Neural cell (in vitro differentiated cells): ENCODE measurements around the gene CTCF. TPM values are rescaled to one million over a fixed set of nuclear protein-coding genes. Genes with fewer than 3 reads are reported as not detected.

Experiments
- H2AFZ ChIP-seq: fragments of 200-600, 300-800 bp; sonication (generic), shearing (Covaris generic); 2 replicates; pipeline ENCODE4 v1.6.0; 2014; ENCODE audit warnings: low read depth, mild to moderate bottlenecking, antibody characterized with exemption, low read length, moderate library complexity
- H3F3A ChIP-seq: fragments of 200-600 bp; shearing (Covaris generic); 2 replicates; pipeline ENCODE4 v1.6.1; 2016; ENCODE audit warnings: mild to moderate bottlenecking, moderate library complexity, mixed read lengths, antibody characterized with exemption, low read length; ENCODE audit not compliant: insufficient read depth, poor library complexity, severe bottlenecking
- H3K27ac ChIP-seq: fragments of 200-600, 300-800 bp; sonication (generic), shearing (Covaris generic); 2 replicates; pipeline ENCODE4 v1.5.1; 2014; ENCODE audit warnings: mild to moderate bottlenecking, low read length, moderate library complexity
- H3K27me3 ChIP-seq: fragments of 300-800, 200-600 bp; sonication (generic), shearing (Covaris generic); 2 replicates; pipeline ENCODE4 v1.6.0; 2014; ENCODE audit warnings: mild to moderate bottlenecking, low read depth, low read length, moderate library complexity; ENCODE audit not compliant: insufficient read depth
- H3K36me3 ChIP-seq: fragments of 300-800, 200-600 bp; sonication (generic), shearing (Covaris generic); 2 replicates; pipeline ENCODE4 v1.5.1; 2014; ENCODE audit warnings: mild to moderate bottlenecking, antibody characterized with exemption, low read length, moderate library complexity; ENCODE audit not compliant: insufficient read depth
- H3K4me2 ChIP-seq: fragments of 300-800, 200-600 bp; sonication (generic), shearing (Covaris generic); 2 replicates; pipeline ENCODE4 v1.6.0; 2014; ENCODE audit warnings: mild to moderate bottlenecking, low read length
- H3K4me3 ChIP-seq: fragments of 300-800, 200-600 bp; sonication (generic), shearing (Covaris generic); 2 replicates; pipeline ENCODE4 v1.5.1; 2014; ENCODE audit warnings: mild to moderate bottlenecking, low read length, moderate library complexity
- H3K79me2 ChIP-seq: fragments of 200-600 bp; shearing (Covaris generic); replicated peaks from 2 replicates; pipeline ENCODE4 v1.6.0; 2014; ENCODE audit warnings: mild to moderate bottlenecking, low read length, moderate library complexity; ENCODE audit not compliant: insufficient read depth
- H3K9ac ChIP-seq: fragments of 300-800, 200-600 bp; sonication (generic), shearing (Covaris generic); 2 replicates; pipeline ENCODE4 v1.6.1; 2016; ENCODE audit warnings: mild to moderate bottlenecking, low read length, mixed read lengths
- H3K9me2 ChIP-seq: fragments of 200-600 bp; shearing (Covaris generic); 2 replicates; pipeline ENCODE4 v1.6.1; 2016; ENCODE audit warnings: mild to moderate bottlenecking, low read length, mixed read lengths; ENCODE audit not compliant: insufficient read depth
- H3K9me3 ChIP-seq: fragments of 200-600, 300-800 bp; sonication (generic), shearing (Covaris generic); 2 replicates; pipeline ENCODE4 v1.6.1; 2016; ENCODE audit warnings: mild to moderate bottlenecking, mixed run types, low read length, moderate library complexity, mixed read lengths
- H4K20me1 ChIP-seq: fragments of 200-600 bp; shearing (Covaris generic); 2 replicates; pipeline ENCODE4 v1.6.1; 2016; ENCODE audit warnings: mild to moderate bottlenecking, mixed run types; ENCODE audit not compliant: insufficient read depth
- CTCF ChIP-seq: fragments of 450-650 bp; IDR thresholded peaks from 2 replicates; pipeline ENCODE4 v1.5.1; 2014; ENCODE audit warnings: antibody characterized with exemption, mild to moderate bottlenecking, moderate library complexity; ENCODE audit not compliant: poor library complexity, severe bottlenecking
- EP300 ChIP-seq: fragments of 450-650 bp; conservative IDR thresholded peaks from 2 replicates; pipeline ENCODE4 v1.6.1; 2014; ENCODE audit warnings: antibody characterized with exemption, mild to moderate bottlenecking, moderate library complexity; ENCODE audit not compliant: poor library complexity, severe bottlenecking
- EZH2 ChIP-seq: fragments of 200-600, 300-800 bp; shearing (Covaris generic), sonication (generic); IDR thresholded peaks from 2 replicates; pipeline ENCODE4 v1.6.1; 2014; ENCODE audit warnings: antibody characterized with exemption, low read length, borderline replicate concordance, mild to moderate bottlenecking; ENCODE audit not compliant: insufficient read depth, poor library complexity, severe bottlenecking
- MXI1 ChIP-seq: fragments of 450-650 bp; conservative IDR thresholded peaks from 2 replicates; pipeline ENCODE4 v1.6.1; 2014; ENCODE audit warnings: antibody characterized with exemption, mild to moderate bottlenecking; ENCODE audit not compliant: poor library complexity, severe bottlenecking
- POLR2AphosphoS5 ChIP-seq: IDR thresholded peaks from 2 replicates; pipeline ENCODE4 v1.6.1; 2012
- RAD21 ChIP-seq: fragments of 450-650 bp; conservative IDR thresholded peaks from 2 replicates; pipeline ENCODE4 v1.6.1; 2014; ENCODE audit warnings: antibody characterized with exemption, mild to moderate bottlenecking, moderate library complexity
- REST ChIP-seq: IDR thresholded peaks from 2 replicates; pipeline ENCODE4 v1.6.1; 2012; ENCODE audit warnings: borderline replicate concordance
- SMC3 ChIP-seq: fragments of 450-650 bp; conservative IDR thresholded peaks from 2 replicates; pipeline ENCODE4 v1.6.1; 2014; ENCODE audit warnings: antibody characterized with exemption, mild to moderate bottlenecking, moderate library complexity; ENCODE audit not compliant: poor library complexity
- TAF1 ChIP-seq: IDR thresholded peaks from 2 replicates; pipeline ENCODE4 v1.6.1; 2012; ENCODE audit warnings: low read depth
- polyA plus RNA-seq: library from polyadenylated mRNA; depleted of rRNA; stranded (reverse); fragments of >200 nt; gene quantifications from 2 replicates; pipeline ENCODE4 v1.2.3, GENCODE V29; 2014

Gene CTCF
- polyA plus RNA-seq, 1 donor from 2014 or later: 42.8 TPM

- no peak overlapping the region for H2AFZ ChIP-seq
- H3K27me3 ChIP-seq: no peaks in the 10 kb centered on the region
- no peaks in the 10 kb centered on the region for H3F3A ChIP-seq
- no peak for TF ChIP-seq RAD21
- no peak for TF ChIP-seq MXI1
- TF ChIP-seq SMC3: no peak
- no peak for TF ChIP-seq EZH2
- TF ChIP-seq POLR2AphosphoS5: no peak
- no peak for TF ChIP-seq REST
- no peak for TF ChIP-seq CTCF
- no peak for TF ChIP-seq EP300
- no peak overlapping the region for H3K9ac ChIP-seq
- no peak overlapping the region for H3K4me2 ChIP-seq
- H3K4me3 ChIP-seq: no peak overlapping the region
- H4K20me1 ChIP-seq: no peaks in the 10 kb centered on the region
- no peaks in the 10 kb centered on the region for H3K9me3 ChIP-seq
- no peak overlapping the region for H3K27ac ChIP-seq
- H3K9me2 ChIP-seq: no peaks in the 10 kb centered on the region
- H3K36me3 ChIP-seq: peaks cover 4% of the 10 kb centered on the region
- peaks cover 4% of the 10 kb centered on the region for H3K79me2 ChIP-seq
Observed at GRCh38 chr16:67552476-67552875, 9.8 kb upstream of the CTCF start.

GRCh38 chr16:67555795-67556212 lies 6.5 kb upstream of the CTCF start:
- Histone ChIP-seq H3K9me3 (no peaks in the 10 kb centered on the region), H3F3A (no peaks in the 10 kb centered on the region), H3K4me3 (no peak overlapping the region), H3K4me2 (no peak overlapping the region), H3K9ac (no peak overlapping the region), H2AFZ (no peak overlapping the region), H3K9me2 (no peaks in the 10 kb centered on the region), H3K27me3 (no peaks in the 10 kb centered on the region), H3K27ac (no peak overlapping the region), H3K79me2 (peaks cover 20% of the 10 kb centered on the region), H3K36me3 (no peaks in the 10 kb centered on the region), H4K20me1 (no peaks in the 10 kb centered on the region)
- TF ChIP-seq RAD21 (no peak), CTCF (no peak), EZH2 (no peak), TAF1 (no peak), SMC3 (no peak), EP300 (no peak)
